Measurements from ENCODE around the gene CCNQ. TPM values are rescaled to one million over a fixed set of nuclear protein-coding genes. Genes with fewer than 3 reads are reported as not detected.

CCNQ gene
- total and polyA plus RNA-seq, 10 of the 15 experiments (the other 5 are each of a cell fraction or from before 2014, with no cell fraction given): 0.45 to 36.2 (median 18.2) TPM

- Histone ChIP-seq H3K79me2 (ENCODE audit: control insufficient read depth, insufficient read depth, low read length) (no peaks in the 10 kb centered on the region), H3K27me3 (replicated peaks in 1 of 2; ENCODE audit: control insufficient read depth in 2 of 2, insufficient read depth in 2 of 2, low read length in 1 of 2) (peaks cover 0 to 2% of the 10 kb centered on the region in 2 experiments; a peak in 2 of 4 replicates), H2AFZ (ENCODE audit: control insufficient read depth, low read depth, low read length) (no peak overlapping the region), H3K27ac (ENCODE audit: control insufficient read depth, insufficient read depth) (no peak overlapping the region), H4K20me1 (ENCODE audit: control insufficient read depth, insufficient read depth) (no peaks in the 10 kb centered on the region), H3K4me3 (no peak overlapping the region), H3K9ac (ENCODE audit: control insufficient read depth, insufficient read depth, low read length) (no peak overlapping the region), H3K4me1 (ENCODE audit: control insufficient read depth, insufficient read depth, low read length) (peaks cover 3% of the 10 kb centered on the region), H3K36me3 (ENCODE audit: control insufficient read depth in 2 of 2, insufficient read depth in 2 of 2, low read length in 1 of 2) (no peaks in the 10 kb centered on the region), H3K9me3 (replicated peaks; ENCODE audit: control insufficient read depth, insufficient read depth, low read length) (no peaks in the 10 kb centered on the region; the same call in 2 of the 3 replicates), H3K4me2 (ENCODE audit: control insufficient read depth, insufficient read depth) (no peak overlapping the region)
- ChIA-PET RAD21 (ENCODE audit: unreplicated experiment) (no interaction called here), CTCF (interaction anchor here (1.1 to 1.3 kb wide), 2 partner anchors 16 to 52 kb away, joined by 4 read pairs; no protein-coding TSS in a partner anchor), SMC1A (ENCODE audit: uncharacterized antibody, unreplicated experiment) (no interaction called here), POLR2A (no interaction called here)
- no peak for FAIRE-seq
- intact Hi-C loops (cut with micrococcal nuclease; ENCODE audit: unreplicated experiment) (loop anchor here (5.0 kb wide), 1 partner anchor 52 kb away; no protein-coding TSS in a partner anchor), in situ Hi-C loops (cut with MboI) (no loop called here)
- no peak for DNase-seq (ENCODE audit: low read depth, low spot score)
- no TSS peak for BruUV-seq (replicated peaks)
- WGBS (ENCODE audit: insufficient coverage, insufficient replicate concordance, low lambda C conversion rate, missing lambda C conversion rate): 41% methylated on average over 6 of the region's 6 CpGs
- no peak for ATAC-seq
- TF ChIP-seq HDAC6 (IDR thresholded peaks at IDR 0.05; ENCODE audit: unreplicated experiment) (no peak), SPI1 (IDR thresholded peaks at IDR 0.05; ENCODE audit: borderline replicate concordance, insufficient read depth, low read depth, low read length) (no peak), CBX3 (IDR thresholded peaks at IDR 0.05; ENCODE audit: borderline replicate concordance, low read depth) (no peak), BHLHE40 (IDR thresholded peaks at IDR 0.05; ENCODE audit: borderline replicate concordance in 1 of 2, low read depth in 2 of 2, low read length in 1 of 2) (no peak), DPF2 (IDR thresholded peaks at IDR 0.05) (no peak), ZBED1 (IDR thresholded peaks at IDR 0.05; ENCODE audit: borderline replicate concordance) (no peak), SREBF2 (IDR thresholded peaks at IDR 0.05; ENCODE audit: low read length) (no peak), FOS (IDR thresholded peaks at IDR 0.05; ENCODE audit: borderline replicate concordance, extremely low read depth, insufficient read length) (no peak), HCFC1 (IDR thresholded peaks at IDR 0.05; ENCODE audit: low read length) (no peak), EGR1 (IDR thresholded peaks at IDR 0.05; ENCODE audit: borderline replicate concordance in 1 of 2, low read depth in 2 of 2, low read length in 2 of 2) (no peak), RCOR1 (conservative IDR thresholded peaks at IDR 0.05; ENCODE audit: low read depth, low read length) (no peak), NFYA (IDR thresholded peaks at IDR 0.05; ENCODE audit: borderline replicate concordance, low read depth, low read length) (no peak), SIX5 (IDR thresholded peaks at IDR 0.05; ENCODE audit: low read depth, low read length, severe bottlenecking) (no peak), ZNF687 (IDR thresholded peaks at IDR 0.05) (no peak)
Observed at GRCh38 chrX:153614818-153615217, 15.9 kb upstream of the CCNQ start.

All from GM12878 (cell line).